Vagina (tissue), 2 donors: Measurements from ENCODE around the gene PXYLP1. TPM values are rescaled to one million over a fixed set of nuclear protein-coding genes. Genes with fewer than 3 reads are reported as not detected.
"Not testable (repeated sequence)": the region's sequence is repeated elsewhere in the genome, so short reads cannot be mapped to it uniquely, and the experiment has no call there.

Experiments used
- DNase-seq, 2 donors: peaks; one replicate each; pipeline ENCODE4 v3.0.0-alpha.2; 2017; ENCODE audit errors: extremely low spot score in 2 of 2
- H3K27ac ChIP-seq: fragments of 200-600 bp; sonication (generic); one replicate; pipeline ENCODE4 v1.5.1; 2019
- H3K27me3 ChIP-seq: fragments of 200-600 bp; sonication (generic); one replicate; pipeline ENCODE4 v1.5.1; 2019
- H3K36me3 ChIP-seq, 2 donors: fragments of 200-600 bp; sonication (generic); one replicate each; pipeline ENCODE4 v1.5.1; 2017 to 2019
- H3K4me1 ChIP-seq: fragments of 200-600 bp; sonication (generic); one replicate; pipeline ENCODE4 v1.5.1; 2019
- H3K4me3 ChIP-seq, 2 donors: fragments of 200-600 bp; sonication (generic); 1 replicate in 1 of 2; 2 replicates in 1 of 2; pipeline ENCODE4 v1.5.1; 2016 to 2019
- H3K9me3 ChIP-seq: fragments of 200-600 bp; sonication (generic); one replicate; pipeline ENCODE4 v1.5.1; 2019
- POLR2A ChIP-seq, 2 donors: fragments of 450-650 bp; IDR thresholded peaks; one replicate each; pipeline ENCODE4 v1.6.1; 2017; ENCODE audit warnings: antibody characterized with exemption in 2 of 2, mild to moderate bottlenecking in 2 of 2, moderate library complexity in 2 of 2
- POLR2AphosphoS5 ChIP-seq, 2 donors: sonication (generic); formaldehyde crosslinking; IDR thresholded peaks; one replicate each; pipeline ENCODE4 v1.9.0; 2017; ENCODE audit warnings: antibody characterized with exemption in 2 of 2, mild to moderate bottlenecking in 2 of 2, low read depth in 1 of 2; ENCODE audit not compliant: insufficient read depth in 1 of 2
- intact Hi-C: fragments of 100-400 bp; cut with DNase I; formaldehyde crosslinking; loops from one replicate; pipeline ENCODE4 v1.15.1; 2023
- total RNA-seq: library from RNA; depleted of rRNA; stranded (reverse); fragments of >200 nt; gene quantifications from one replicate; pipeline ENCODE4 v1.2.3, GENCODE V29; 2016
- TF ChIP-seq, protein P1 (sequence below), 3 experiments: fragments of 450-650 bp in 2 of 3; fragments of 200-600 bp in 1 of 3; sonication (generic) in 1 of 3; IDR thresholded peaks; one replicate each; pipeline ENCODE4 v1.5.1; 2017 to 2019; ENCODE audit warnings: antibody characterized with exemption in 3 of 3, mild to moderate bottlenecking in 2 of 3, moderate library complexity in 2 of 3

PXYLP1 gene
- total RNA-seq, 1 donor from 2014 or later: 16.7 TPM

DNA sequence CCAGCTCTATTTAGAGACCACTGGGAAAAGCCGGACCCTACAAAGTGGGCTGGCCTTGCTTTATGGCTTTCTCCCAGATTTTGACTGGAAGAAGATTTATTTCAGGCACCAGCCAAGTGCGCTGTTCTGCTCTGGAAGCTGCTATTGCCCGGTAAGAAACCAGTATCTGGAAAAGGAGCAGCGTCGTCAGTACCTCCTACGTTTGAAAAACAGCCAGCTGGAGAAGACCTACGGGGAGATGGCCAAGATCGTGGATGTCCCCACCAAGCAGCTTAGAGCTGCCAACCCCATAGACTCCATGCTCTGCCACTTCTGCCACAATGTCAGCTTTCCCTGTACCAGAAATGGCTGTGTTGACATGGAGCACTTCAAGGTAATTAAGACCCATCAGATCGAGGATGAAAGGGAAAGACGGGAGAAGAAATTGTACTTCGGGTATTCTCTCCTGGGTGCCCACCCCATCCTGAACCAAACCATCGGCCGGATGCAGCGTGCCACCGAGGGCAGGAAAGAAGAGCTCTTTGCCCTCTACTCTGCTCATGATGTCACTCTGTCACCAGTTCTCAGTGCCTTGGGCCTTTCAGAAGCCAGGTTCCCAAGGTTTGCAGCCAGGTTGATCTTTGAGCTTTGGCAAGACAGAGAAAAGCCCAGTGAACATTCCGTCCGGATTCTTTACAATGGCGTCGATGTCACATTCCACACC lies 60.9 kb downstream of the PXYLP1 start:
- Histone ChIP-seq H3K4me1 (peaks cover 13% of the 10 kb centered on the region), H3K36me3 (peaks cover 0 to 4% of the 10 kb centered on the region in 2 donors), H3K4me3 (no peak overlapping the region), H3K9me3 (no peaks in the 10 kb centered on the region), H3K27me3 (no peaks in the 10 kb centered on the region), H3K27ac (no peak overlapping the region)
- intact Hi-C loops: no loop called here
- TF ChIP-seq, protein P1, sequence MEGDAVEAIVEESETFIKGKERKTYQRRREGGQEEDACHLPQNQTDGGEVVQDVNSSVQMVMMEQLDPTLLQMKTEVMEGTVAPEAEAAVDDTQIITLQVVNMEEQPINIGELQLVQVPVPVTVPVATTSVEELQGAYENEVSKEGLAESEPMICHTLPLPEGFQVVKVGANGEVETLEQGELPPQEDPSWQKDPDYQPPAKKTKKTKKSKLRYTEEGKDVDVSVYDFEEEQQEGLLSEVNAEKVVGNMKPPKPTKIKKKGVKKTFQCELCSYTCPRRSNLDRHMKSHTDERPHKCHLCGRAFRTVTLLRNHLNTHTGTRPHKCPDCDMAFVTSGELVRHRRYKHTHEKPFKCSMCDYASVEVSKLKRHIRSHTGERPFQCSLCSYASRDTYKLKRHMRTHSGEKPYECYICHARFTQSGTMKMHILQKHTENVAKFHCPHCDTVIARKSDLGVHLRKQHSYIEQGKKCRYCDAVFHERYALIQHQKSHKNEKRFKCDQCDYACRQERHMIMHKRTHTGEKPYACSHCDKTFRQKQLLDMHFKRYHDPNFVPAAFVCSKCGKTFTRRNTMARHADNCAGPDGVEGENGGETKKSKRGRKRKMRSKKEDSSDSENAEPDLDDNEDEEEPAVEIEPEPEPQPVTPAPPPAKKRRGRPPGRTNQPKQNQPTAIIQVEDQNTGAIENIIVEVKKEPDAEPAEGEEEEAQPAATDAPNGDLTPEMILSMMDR (IDR thresholded peaks at IDR 0.05): no peak
- TF ChIP-seq POLR2AphosphoS5 (IDR thresholded peaks at IDR 0.05; ENCODE audit: insufficient read depth in 1 of 2, low read depth in 1 of 2) (no peak), POLR2A (IDR thresholded peaks at IDR 0.05) (no peak)
- DNase-seq: no peak

DNA sequence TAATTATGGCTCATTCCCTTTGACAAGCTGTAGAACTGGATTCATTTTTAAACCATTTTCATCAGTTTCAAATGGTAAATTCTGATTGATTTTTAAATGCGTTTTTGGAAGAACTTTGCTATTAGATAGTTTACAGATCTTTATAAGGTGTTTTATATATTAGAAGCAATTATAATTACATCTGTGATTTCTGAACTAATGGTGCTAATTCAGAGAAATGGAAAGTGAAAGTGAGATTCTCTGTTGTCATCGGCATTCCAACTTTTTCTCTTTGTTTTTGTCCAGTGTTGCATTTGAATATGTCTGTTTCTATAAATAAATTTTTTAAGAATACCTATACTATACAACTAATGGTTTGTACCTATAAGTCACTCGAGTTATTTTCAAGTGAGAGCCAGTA lies 62.7 kb downstream of the PXYLP1 start:
- H3K27me3 ChIP-seq: no peaks in the 10 kb centered on the region
- H3K36me3 ChIP-seq: no peaks in the 10 kb centered on the region
- intact Hi-C loops: no loop called here
- TF ChIP-seq, protein P1 (IDR thresholded peaks at IDR 0.05): no peak
- TF ChIP-seq POLR2AphosphoS5 (IDR thresholded peaks at IDR 0.05; ENCODE audit: insufficient read depth in 1 of 2, low read depth in 1 of 2): no peak
- TF ChIP-seq POLR2A (IDR thresholded peaks at IDR 0.05): no peak
- no peaks in the 10 kb centered on the region for H3K9me3 ChIP-seq
- peak overlapping the region in 1 of 2 donors; percentile 40 for H3K4me3 ChIP-seq
- no peak for DNase-seq
- peaks cover 13% of the 10 kb centered on the region for H3K4me1 ChIP-seq
- peak overlapping the region; percentile 45 for H3K27ac ChIP-seq

DNA sequence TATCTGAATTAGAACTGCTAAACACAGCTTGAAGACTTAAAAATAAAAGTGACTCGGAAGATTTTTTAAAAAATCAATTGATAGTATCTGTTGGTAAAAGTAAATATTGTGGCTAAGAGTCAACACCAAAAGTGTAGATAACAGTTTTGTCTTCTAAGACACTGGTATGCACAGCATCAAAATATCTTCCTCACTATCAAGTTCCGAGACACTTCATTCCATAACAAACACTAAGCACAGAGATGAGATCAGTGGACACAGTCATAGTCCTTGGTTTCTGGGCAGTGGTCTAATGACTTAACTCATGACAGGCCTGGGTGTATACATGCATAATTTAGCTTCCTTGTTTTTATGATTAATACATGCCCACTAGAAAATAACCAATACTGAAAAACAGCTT lies 63.2 kb downstream of the PXYLP1 start:
- Histone ChIP-seq H3K9me3 (no peaks in the 10 kb centered on the region), H3K4me1 (peaks cover 13% of the 10 kb centered on the region), H3K27ac (peak overlapping the region; percentile 45), H3K4me3 (peak overlapping the region in 1 of 2 donors; percentile 40), H3K27me3 (no peaks in the 10 kb centered on the region), H3K36me3 (no peaks in the 10 kb centered on the region)
- intact Hi-C loops: no loop called here
- no peak for DNase-seq
- TF ChIP-seq POLR2AphosphoS5 (IDR thresholded peaks at IDR 0.05; ENCODE audit: insufficient read depth in 1 of 2, low read depth in 1 of 2) (no peak), POLR2A (IDR thresholded peaks at IDR 0.05) (no peak)
- TF ChIP-seq, protein P1 (IDR thresholded peaks at IDR 0.05): no peak

DNA sequence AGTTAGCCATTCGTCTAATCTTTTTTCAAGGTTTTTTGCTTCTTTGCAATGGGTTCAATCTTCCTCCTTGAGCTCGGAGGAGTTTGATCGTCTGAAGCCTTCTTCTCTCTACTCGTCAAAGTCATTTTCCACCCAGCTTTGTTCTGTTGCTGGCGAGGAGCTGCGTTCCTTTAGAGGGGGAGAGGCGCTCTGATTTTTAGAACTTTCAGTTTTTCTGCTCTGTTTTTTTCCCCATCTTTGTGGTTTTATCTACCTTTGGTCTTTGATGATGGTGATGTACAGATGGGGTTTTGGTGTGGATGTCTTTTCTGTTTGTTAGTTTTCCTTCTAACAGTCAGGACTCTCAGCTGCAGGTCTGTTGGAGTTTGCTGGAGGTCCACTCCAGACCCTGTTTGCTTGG lies 68.8 kb downstream of the PXYLP1 start:
- H3K9me3 ChIP-seq, H3K27ac ChIP-seq, H3K36me3 ChIP-seq, H3K27me3 ChIP-seq, H3K4me1 ChIP-seq, H3K4me3 ChIP-seq: not testable (repeated sequence)
- DNase-seq: peak in 1 of 2 donors; percentile 13
- intact Hi-C loops: loop anchor here (10.0 kb wide), 1 partner anchor 64 kb away; the partner anchor contains the start of gene ZBTB38

DNA sequence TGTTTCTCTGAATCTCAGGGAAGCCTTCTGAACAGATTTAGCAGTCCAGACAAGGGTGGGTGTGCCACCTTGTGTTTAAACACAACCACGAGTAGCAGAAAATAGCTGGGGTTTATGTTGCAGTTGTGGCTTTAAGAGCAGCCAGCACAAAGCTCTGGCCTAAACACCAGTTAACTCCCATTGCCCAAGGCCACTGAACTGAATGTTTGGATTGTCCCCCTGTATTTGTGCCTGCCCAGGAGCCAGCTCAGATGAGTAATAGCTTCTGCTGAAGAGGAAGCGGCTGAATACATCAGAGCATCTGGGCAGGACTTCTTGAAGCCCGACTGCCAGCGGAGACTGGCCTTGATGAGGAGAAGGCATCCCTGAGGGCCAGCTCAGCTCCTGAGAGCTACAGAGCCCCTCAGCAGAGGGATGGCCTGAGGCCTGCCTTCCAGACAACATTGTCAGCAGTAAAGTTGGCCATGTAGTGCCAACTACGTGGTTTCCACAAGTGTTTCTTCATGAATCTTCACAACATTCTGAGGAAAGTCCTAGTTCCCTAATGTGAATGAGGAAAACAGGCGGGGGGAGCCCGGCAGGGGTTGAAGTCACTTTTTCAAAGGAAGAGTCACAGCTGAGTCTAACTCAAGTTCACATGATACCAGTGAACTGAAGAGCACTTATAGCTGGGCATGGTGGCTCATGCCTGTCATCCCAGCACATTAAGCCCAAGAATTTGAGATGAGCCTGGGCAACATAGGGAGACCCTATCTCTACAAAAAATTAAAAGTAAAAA lies 70.9 kb downstream of the PXYLP1 start:
- Histone ChIP-seq H3K9me3 (no peaks in the 10 kb centered on the region), H3K27ac (peak overlapping the region; percentile 21), H3K4me3 (no peak overlapping the region), H3K36me3 (no peaks in the 10 kb centered on the region), H3K27me3 (no peaks in the 10 kb centered on the region), H3K4me1 (no peaks in the 10 kb centered on the region)
- intact Hi-C loops: loop anchor here (10.0 kb wide), 1 partner anchor 62 kb away; the partner anchor contains the start of gene ZBTB38
- no peak for DNase-seq
- TF ChIP-seq POLR2AphosphoS5 (IDR thresholded peaks at IDR 0.05; ENCODE audit: insufficient read depth in 1 of 2, low read depth in 1 of 2): no peak
- TF ChIP-seq, protein P1 (IDR thresholded peaks at IDR 0.05): no peak
